NB4 (cell line): Measurements from ENCODE around the gene TBC1D9.
A peak's percentile ranks its signal among the peaks of the same experiment; 100 is the strongest.

Experiments
- DNase-seq: peaks from one replicate; pipeline ENCODE4 v3.0.0; 2010; ENCODE audit warnings: low read depth
- H3K4me3 ChIP-seq: one replicate; pipeline ENCODE4 v1.5.1; 2011; ENCODE audit warnings: mild to moderate bottlenecking, low read depth, low read length, moderate library complexity
- MYC ChIP-seq: IDR thresholded peaks from 2 replicates; pipeline ENCODE4 v1.6.1; 2011; ENCODE audit warnings: low read depth, low read length
- POLR2A ChIP-seq: IDR thresholded peaks from 2 replicates; pipeline ENCODE4 v1.6.1; 2011; ENCODE audit warnings: mild to moderate bottlenecking; ENCODE audit not compliant: insufficient read length; ENCODE audit errors: extremely low read depth
- TF ChIP-seq, protein P1 (sequence below): IDR thresholded peaks from one replicate; pipeline ENCODE4 v1.5.1; 2012; ENCODE audit warnings: low read depth, low read length
- TF ChIP-seq, protein P2 (sequence below): IDR thresholded peaks from 2 replicates; pipeline ENCODE4 v1.6.1; 2011; ENCODE audit warnings: low read depth, low read length

The TBC1D9 gene

DNA sequence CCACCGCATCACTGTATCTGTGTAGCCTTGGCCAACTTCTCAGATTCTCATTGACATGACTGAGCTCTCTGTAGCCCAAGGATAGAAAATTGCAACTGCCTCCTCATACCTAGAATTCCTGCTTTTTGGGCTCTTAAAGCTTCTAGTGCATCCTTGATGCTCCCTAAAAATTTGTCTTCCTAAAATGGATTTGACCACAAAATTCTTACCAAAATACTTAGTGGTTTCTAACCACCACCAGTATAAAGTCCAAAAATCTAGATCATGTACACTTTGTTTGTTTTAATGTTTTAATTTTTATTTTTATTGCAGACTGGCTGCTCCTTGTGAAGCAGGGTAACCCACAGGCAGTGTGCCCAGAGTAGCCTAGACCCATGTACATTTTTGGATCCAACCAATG is 75.5 kb downstream of the TBC1D9 start:
- H3K4me3 ChIP-seq: no peak overlapping the region
- no peak for DNase-seq
- TF ChIP-seq, protein P1, sequence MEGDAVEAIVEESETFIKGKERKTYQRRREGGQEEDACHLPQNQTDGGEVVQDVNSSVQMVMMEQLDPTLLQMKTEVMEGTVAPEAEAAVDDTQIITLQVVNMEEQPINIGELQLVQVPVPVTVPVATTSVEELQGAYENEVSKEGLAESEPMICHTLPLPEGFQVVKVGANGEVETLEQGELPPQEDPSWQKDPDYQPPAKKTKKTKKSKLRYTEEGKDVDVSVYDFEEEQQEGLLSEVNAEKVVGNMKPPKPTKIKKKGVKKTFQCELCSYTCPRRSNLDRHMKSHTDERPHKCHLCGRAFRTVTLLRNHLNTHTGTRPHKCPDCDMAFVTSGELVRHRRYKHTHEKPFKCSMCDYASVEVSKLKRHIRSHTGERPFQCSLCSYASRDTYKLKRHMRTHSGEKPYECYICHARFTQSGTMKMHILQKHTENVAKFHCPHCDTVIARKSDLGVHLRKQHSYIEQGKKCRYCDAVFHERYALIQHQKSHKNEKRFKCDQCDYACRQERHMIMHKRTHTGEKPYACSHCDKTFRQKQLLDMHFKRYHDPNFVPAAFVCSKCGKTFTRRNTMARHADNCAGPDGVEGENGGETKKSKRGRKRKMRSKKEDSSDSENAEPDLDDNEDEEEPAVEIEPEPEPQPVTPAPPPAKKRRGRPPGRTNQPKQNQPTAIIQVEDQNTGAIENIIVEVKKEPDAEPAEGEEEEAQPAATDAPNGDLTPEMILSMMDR: no peak
- TF ChIP-seq POLR2A (no peak), MYC (no peak)
- TF ChIP-seq, protein P2, sequence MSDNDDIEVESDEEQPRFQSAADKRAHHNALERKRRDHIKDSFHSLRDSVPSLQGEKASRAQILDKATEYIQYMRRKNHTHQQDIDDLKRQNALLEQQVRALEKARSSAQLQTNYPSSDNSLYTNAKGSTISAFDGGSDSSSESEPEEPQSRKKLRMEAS: no peak

DNA sequence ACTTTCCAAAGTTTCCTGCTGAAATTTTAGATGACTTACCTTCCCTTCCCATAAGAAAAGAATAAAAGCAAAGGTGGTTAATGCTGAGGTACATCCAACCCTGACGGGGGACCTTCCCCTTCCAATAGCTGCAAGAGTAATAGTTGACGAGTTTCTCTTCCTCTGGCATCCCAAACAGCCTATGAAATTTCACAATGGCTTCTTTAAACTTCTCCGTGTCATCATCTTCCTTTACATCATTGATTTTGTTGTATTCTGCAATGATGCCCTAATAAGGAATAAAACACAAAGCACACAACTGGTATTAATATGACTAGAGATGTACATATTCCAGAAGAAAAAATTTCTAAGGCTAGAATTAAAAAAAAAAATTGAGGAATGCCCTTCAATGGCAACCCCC is 76.6 kb downstream of the TBC1D9 start:
- H3K4me3 ChIP-seq: no peak overlapping the region
- TF ChIP-seq, protein P1: no peak
- no peak for TF ChIP-seq POLR2A
- no peak for TF ChIP-seq MYC
- TF ChIP-seq, protein P2: no peak
- DNase-seq: no peak

DNA sequence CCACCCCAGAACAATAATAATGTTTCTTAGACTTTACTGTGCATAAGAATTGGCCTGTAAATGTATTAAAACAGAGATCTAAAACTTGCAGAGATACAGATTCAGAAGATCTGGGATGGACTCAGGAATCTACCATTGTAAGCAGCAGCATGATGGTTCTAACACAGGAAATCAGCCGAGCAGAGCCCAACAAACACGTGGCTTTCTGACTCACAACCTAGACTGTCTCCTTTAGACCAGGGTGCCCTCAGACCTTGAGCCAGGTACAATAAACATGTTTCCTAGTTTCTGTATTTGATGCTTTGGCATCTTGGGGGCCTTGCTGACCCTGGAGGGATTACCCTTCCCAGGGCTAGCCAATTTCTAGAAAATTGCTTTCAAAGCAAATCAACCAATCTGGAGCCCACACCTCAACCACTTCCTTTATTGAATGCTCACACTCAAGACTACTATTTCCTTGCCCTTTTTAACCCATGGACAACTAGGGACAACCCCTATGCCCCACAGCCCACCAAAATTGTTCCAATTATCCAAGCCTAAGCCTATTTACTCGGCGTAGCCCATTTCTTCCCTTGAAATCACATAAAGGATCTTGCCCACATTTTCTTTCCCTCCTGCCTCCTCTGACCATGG is 80.5 kb downstream of the TBC1D9 start:
- no peak for DNase-seq
- H3K4me3 ChIP-seq: no peak overlapping the region
- no peak for TF ChIP-seq MYC
- TF ChIP-seq, protein P2: 0 out of 2 replicates have a peak, but pooled peaks have one; percentile 31
- no peak for TF ChIP-seq POLR2A
- TF ChIP-seq, protein P1: no peak

DNA sequence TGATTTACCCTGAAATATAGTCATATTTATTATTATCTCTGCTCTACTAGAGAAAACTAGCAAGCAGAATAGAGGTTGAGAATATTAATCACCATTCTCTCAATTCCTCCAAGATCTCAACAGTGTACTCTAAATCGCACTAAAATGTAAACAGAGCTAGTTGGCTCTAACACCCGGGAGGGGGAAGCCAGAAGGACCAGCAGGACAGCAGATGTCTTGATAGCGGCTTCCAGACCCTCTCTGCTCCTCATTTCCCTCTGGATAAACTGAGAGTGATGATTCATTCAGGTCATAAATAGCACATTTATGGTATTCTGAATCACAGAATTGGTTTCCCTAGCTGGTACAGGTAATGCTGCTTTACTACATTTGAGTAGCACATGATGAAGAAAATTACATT is 82.5 kb downstream of the TBC1D9 start:
- no peak overlapping the region for H3K4me3 ChIP-seq
- no peak for TF ChIP-seq POLR2A
- TF ChIP-seq, protein P2: no peak
- TF ChIP-seq MYC: no peak
- TF ChIP-seq, protein P1: no peak
- DNase-seq: no peak

DNA sequence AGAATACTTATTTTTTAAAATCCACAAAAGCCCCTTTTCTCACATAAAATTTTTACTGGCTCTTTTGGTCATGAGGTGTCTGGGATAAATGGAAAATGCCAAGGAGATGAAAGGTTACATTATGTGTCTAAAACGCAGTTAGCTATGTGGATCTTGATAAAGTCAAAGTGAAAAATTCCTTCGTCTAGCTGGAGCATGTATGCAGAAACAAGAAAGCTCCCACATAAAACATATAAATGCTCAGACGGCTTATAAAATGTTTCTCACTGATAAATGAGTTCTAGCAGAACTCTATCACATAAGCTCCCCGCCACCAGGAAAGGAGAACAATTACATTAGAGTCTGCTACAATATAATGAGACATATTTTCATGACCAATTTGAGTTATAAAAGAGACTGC is 83.8 kb downstream of the TBC1D9 start:
- no peak overlapping the region for H3K4me3 ChIP-seq
- DNase-seq: no peak
- TF ChIP-seq POLR2A: no peak
- no peak for TF ChIP-seq MYC
- TF ChIP-seq, protein P1: no peak
- TF ChIP-seq, protein P2: no peak

DNA sequence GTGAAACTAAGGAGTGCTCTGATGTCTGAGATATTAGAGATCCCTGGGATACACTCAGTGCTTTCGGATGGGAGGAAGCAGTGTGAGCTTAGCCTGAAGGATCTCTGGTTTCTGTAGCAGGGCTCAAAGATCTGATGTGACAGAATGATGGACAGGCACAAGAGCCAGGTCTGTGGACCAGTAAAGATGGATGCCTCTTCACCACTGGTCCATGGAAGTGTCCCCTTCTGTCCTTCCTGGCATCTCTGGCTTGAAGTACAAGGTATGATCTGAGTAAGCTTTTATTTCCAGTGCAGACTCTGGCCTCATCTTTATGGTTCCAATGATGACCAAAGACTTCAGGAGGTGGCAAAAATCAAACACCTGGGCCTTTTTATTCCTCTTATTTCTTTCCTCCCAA is 88.1 kb downstream of the TBC1D9 start:
- TF ChIP-seq MYC: no peak
- TF ChIP-seq, protein P2: no peak
- TF ChIP-seq POLR2A: no peak
- TF ChIP-seq, protein P1: no peak
- DNase-seq: no peak

More for the DNA sequence above, 88.1 kb downstream of the TBC1D9 start:
- no peak overlapping the region for H3K4me3 ChIP-seq
